HFF-Myc (cell line): ENCODE data around the gene HSD17B14.

Experiments used
- DNase-seq: peaks from one replicate; pipeline ENCODE4 v3.0.0-alpha.2; 2011; ENCODE audit warnings: low read depth; ENCODE audit errors: extremely low read depth
- H3K4me3 ChIP-seq: replicated peaks from 2 replicates; pipeline ENCODE4 v1.5.1; 2011; ENCODE audit warnings: low read depth, mild to moderate bottlenecking, control low read depth, low read length
- TF ChIP-seq, protein P1 (sequence below): IDR thresholded peaks from 2 replicates; pipeline ENCODE4 v1.5.1; 2012; ENCODE audit warnings: mild to moderate bottlenecking, low read depth, low read length, control low read depth; ENCODE audit errors: missing control alignments

The HSD17B14 gene

DNA sequence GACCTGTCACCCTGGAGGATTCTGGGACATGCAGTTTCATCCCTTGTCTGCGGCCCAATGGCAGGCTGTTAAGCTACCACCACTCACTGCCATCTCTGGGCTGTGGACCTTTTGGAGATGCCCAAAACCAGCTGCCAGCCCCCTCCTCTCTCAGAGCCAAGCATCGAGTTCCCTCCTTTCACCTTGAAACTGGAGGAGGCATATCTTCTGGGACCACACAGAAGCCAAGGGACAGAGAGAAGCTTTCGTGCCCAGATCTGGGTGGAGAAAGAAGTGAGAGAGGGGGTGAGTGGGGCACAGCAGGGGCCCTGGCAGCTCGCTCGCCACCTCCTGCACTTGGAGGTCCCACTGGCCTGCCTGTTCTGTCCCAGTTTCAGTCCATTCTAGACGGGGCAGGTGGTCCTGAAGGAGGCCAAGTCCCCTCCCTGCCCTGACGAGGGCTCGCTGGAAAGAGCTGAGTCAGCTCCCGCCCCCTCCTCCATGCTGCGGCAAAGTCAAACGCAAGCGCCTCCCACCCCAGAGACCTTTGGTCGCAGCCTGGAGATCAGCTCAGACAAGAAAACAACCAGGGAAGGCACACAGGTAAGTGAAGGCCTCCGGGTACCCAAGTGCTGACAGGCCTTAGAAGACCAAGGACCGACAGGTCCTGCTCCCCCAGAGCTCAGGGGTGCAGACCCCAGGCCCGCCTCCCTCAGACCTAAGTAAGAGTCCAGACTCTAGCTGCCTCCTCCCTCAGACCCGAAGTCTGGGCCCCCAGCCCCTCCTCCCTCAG is 29.3 kb downstream of the HSD17B14 start:
- TF ChIP-seq, protein P1, sequence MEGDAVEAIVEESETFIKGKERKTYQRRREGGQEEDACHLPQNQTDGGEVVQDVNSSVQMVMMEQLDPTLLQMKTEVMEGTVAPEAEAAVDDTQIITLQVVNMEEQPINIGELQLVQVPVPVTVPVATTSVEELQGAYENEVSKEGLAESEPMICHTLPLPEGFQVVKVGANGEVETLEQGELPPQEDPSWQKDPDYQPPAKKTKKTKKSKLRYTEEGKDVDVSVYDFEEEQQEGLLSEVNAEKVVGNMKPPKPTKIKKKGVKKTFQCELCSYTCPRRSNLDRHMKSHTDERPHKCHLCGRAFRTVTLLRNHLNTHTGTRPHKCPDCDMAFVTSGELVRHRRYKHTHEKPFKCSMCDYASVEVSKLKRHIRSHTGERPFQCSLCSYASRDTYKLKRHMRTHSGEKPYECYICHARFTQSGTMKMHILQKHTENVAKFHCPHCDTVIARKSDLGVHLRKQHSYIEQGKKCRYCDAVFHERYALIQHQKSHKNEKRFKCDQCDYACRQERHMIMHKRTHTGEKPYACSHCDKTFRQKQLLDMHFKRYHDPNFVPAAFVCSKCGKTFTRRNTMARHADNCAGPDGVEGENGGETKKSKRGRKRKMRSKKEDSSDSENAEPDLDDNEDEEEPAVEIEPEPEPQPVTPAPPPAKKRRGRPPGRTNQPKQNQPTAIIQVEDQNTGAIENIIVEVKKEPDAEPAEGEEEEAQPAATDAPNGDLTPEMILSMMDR, result no peak
- DNase-seq, result no peak
- H3K4me3 ChIP-seq, result no peak overlapping the region

DNA sequence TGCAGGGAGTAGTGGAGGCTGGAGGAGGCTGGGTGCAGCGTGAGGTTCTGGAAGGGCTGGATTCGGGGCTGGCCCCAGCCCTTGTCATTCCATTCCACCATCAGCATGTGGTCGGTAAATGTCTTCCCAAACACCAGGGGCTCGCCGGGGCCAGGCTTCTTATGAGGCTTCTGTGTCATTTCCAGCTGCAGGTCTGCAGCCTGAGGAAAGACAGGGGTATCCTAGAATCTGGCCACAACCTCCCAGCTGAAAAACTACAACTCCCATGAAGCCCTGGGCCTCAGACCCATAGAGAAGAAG is 29.8 kb downstream of the HSD17B14 start:
- DNase-seq, result no peak
- TF ChIP-seq, protein P1, result no peak
- no peak overlapping the region for H3K4me3 ChIP-seq

DNA sequence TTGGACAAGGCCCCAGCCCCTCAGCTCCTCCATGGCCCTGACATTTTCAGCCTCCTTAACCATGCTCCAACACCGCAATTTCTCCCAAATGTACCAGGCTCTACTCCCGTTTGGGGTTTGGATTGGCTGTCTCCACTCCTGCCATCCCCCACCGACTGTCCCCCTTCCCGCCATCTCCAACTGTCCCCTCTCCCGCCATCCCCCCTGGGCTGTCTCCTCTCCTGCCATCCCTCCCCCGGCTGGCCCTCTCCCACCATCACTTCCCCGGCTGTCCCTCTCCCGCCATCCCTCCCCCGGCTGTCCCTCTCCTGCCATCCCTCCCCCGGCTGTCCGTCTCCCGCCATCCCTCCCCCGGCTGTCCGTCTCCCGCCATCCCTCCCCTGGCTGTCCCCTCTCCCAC is 30.8 kb downstream of the HSD17B14 start:
- H3K4me3 ChIP-seq, result no peak overlapping the region
- DNase-seq, result no peak
- TF ChIP-seq, protein P1, result no peak

DNA sequence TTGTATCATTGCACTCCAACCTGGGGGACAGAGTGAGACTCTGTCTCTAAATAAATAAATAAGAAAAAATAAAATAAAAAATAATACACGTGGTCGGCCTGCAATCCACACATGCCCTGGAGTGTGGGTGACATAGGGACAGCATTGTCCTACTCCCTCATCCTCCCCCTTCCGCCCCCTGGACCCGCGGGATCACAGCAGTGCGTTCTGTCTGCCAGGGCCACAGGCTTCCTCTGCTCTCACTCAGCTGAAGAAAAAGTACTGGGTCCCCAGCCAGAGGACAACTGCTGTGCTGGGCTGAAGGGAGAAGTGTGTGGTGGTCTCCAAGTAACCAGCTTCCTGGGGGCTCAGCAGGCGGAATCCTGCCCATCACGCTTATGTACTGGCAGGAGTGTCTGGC is 31.8 kb downstream of the HSD17B14 start:
- TF ChIP-seq, protein P1, result no peak
- H3K4me3 ChIP-seq, result no peak overlapping the region
- no peak for DNase-seq

DNA sequence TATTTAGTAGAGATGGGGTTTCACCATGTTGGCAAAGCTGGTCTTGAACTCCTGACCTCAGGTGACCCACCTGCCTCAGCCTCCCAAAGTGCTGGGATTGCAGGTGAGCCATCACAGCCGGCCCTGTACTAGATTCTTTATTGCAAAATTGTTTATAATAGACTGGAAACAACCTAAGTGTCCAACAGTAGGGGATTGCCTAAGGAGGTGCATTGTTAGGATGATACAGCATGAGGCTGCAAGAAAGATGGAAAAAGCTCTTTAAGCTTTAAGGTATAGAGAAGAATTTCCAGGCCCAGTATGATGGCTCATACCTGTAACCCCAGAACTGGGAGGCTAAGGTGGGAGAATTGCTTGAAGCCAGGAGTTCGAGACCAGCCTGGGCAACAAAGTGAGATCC is 33.7 kb downstream of the HSD17B14 start:
- TF ChIP-seq, protein P1, result no peak
- DNase-seq, result no peak
- no peak overlapping the region for H3K4me3 ChIP-seq

DNA sequence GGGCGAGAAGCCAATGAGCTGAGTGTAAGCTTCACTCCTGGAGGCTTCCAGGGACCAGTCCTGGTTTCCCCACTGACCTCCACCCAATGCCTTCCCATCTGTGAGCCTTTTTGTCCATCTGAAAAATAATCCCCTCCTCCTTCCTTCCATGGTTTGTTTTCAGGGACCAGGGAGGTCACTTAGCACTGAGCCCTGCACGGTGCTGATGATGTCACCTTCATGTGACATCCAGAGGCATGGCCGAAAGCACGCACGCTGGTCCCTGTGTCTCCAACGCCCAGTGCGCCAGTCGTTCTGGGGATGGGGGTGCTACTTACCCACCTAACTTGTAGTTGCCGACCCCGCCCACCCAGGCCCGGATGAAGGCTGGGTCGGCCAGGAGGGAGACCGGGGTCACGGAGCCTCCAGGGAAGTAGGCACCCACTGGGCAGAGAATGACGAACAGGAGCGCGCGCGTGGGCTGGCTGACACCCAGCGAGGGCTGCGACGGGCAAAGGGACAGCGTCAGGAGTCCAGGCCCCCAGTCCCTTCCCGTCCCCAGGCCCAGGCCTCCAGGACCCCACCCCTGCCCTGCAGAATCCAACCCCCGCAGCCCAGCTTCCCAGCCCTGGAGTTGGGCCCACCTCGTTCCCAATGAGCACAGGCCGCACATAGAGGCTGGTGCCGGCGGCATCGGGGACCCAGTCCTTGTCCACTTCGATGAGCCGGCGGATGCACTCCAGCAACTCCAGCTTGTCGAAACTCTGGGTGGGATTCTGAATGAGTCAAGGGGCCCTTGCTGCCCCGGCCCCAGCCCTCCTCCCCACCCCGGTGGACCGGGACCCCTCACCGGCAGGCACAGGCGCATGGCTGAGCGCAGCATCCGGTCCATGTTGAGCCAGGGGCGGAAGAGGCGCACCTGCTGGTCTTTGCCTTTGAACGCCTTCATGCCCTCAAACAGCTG is 36.7 kb downstream of the HSD17B14 start:
- TF ChIP-seq, protein P1, result no peak
- DNase-seq, result no peak
- no peak overlapping the region for H3K4me3 ChIP-seq
